ENCODE results near the gene SEMA3C.

- TF ChIP-seq TEAD4 (IDR thresholded peaks at IDR 0.05) (no peak), ZBTB7A (IDR thresholded peaks at IDR 0.05; ENCODE audit: low read depth) (no peak), CREB1 (IDR thresholded peaks at IDR 0.05; ENCODE audit: low read depth) (no peak), YY1 (IDR thresholded peaks at IDR 0.05; ENCODE audit: low read depth) (no peak), MAX (IDR thresholded peaks at IDR 0.05) (no peak), EP300 (IDR thresholded peaks at IDR 0.05; ENCODE audit: borderline replicate concordance) (no peak), TAF1 (IDR thresholded peaks at IDR 0.05; ENCODE audit: low read depth) (no peak), EGR1 (IDR thresholded peaks at IDR 0.05) (no peak), FOXM1 (IDR thresholded peaks at IDR 0.05; ENCODE audit: borderline replicate concordance, low read depth) (no peak), RAD21 (IDR thresholded peaks at IDR 0.05; ENCODE audit: low read depth) (no peak), CEBPB (IDR thresholded peaks at IDR 0.05) (no peak), NFIC (IDR thresholded peaks at IDR 0.05) (no peak)
- TF ChIP-seq, protein P1, sequence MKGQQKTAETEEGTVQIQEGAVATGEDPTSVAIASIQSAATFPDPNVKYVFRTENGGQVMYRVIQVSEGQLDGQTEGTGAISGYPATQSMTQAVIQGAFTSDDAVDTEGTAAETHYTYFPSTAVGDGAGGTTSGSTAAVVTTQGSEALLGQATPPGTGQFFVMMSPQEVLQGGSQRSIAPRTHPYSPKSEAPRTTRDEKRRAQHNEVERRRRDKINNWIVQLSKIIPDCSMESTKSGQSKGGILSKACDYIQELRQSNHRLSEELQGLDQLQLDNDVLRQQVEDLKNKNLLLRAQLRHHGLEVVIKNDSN (IDR thresholded peaks at IDR 0.05), result no peak
- TF ChIP-seq, protein P2, sequence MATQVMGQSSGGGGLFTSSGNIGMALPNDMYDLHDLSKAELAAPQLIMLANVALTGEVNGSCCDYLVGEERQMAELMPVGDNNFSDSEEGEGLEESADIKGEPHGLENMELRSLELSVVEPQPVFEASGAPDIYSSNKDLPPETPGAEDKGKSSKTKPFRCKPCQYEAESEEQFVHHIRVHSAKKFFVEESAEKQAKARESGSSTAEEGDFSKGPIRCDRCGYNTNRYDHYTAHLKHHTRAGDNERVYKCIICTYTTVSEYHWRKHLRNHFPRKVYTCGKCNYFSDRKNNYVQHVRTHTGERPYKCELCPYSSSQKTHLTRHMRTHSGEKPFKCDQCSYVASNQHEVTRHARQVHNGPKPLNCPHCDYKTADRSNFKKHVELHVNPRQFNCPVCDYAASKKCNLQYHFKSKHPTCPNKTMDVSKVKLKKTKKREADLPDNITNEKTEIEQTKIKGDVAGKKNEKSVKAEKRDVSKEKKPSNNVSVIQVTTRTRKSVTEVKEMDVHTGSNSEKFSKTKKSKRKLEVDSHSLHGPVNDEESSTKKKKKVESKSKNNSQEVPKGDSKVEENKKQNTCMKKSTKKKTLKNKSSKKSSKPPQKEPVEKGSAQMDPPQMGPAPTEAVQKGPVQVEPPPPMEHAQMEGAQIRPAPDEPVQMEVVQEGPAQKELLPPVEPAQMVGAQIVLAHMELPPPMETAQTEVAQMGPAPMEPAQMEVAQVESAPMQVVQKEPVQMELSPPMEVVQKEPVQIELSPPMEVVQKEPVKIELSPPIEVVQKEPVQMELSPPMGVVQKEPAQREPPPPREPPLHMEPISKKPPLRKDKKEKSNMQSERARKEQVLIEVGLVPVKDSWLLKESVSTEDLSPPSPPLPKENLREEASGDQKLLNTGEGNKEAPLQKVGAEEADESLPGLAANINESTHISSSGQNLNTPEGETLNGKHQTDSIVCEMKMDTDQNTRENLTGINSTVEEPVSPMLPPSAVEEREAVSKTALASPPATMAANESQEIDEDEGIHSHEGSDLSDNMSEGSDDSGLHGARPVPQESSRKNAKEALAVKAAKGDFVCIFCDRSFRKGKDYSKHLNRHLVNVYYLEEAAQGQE (IDR thresholded peaks at IDR 0.05; ENCODE audit: low read depth), result no peak
These were observed 116.3 kb downstream of the SEMA3C start for GRCh38 chr7:80802527-80802926.

Measured in Ishikawa (cell line).